NCI-H345 (cell line): ENCODE data around the gene TRABD.

ENCODE experiments used
- DNase-seq: peaks from one replicate; lab custom pipeline; 2025; lab: John Stamatoyannopoulos, UW

Gene TRABD

GRCh38 chr22:50175191-50175461 lies 10.6 kb upstream of the TRABD start:
- DNase-seq = no peak

- DNase-seq = no peak
These were observed 9.5 kb upstream of the TRABD start for GRCh38 chr22:50175921-50176849.

- no peak for DNase-seq
These were observed 8.7 kb upstream of the TRABD start for GRCh38 chr22:50176850-50177536.

- no peak for DNase-seq
These were observed 7.9 kb upstream of the TRABD start for GRCh38 chr22:50177537-50178470.

GRCh38 chr22:50178471-50178864 lies 7.2 kb upstream of the TRABD start:
- DNase-seq = no peak

- DNase-seq = no peak
These were observed 6.5 kb upstream of the TRABD start for GRCh38 chr22:50178871-50179869.

- no peak for DNase-seq
These were observed 5.6 kb upstream of the TRABD start for GRCh38 chr22:50179937-50180726.

GRCh38 chr22:50180727-50181521 lies 4.8 kb upstream of the TRABD start:
- no peak for DNase-seq

- DNase-seq = no peak
These were observed 3.3 kb upstream of the TRABD start for GRCh38 chr22:50182176-50183081.

- DNase-seq = no peak
These were observed 2.4 kb upstream of the TRABD start for GRCh38 chr22:50183141-50183971.

GRCh38 chr22:50184004-50184901 lies 1.5 kb upstream of the TRABD start:
- no peak for DNase-seq

GRCh38 chr22:50184902-50185374 lies 775 bp upstream of the TRABD start:
- no peak for DNase-seq

GRCh38 chr22:50186181-50186714 lies 535 bp downstream of the TRABD start:
- DNase-seq = no peak

GRCh38 chr22:50186761-50187523 lies 1.2 kb downstream of the TRABD start:
- peak; percentile 18 for DNase-seq

- DNase-seq = no peak
These were observed 2.6 kb downstream of the TRABD start for GRCh38 chr22:50188356-50188755.
